Inflammatory macrophage treated with lipopolysaccharide for 4 hours (primary cell): Measurements from ENCODE around the gene MGST2.

Experiments
- DNase-seq: peaks from one replicate; pipeline ENCODE4 v3.0.0-alpha.2; 2020

MGST2 gene

DNA sequence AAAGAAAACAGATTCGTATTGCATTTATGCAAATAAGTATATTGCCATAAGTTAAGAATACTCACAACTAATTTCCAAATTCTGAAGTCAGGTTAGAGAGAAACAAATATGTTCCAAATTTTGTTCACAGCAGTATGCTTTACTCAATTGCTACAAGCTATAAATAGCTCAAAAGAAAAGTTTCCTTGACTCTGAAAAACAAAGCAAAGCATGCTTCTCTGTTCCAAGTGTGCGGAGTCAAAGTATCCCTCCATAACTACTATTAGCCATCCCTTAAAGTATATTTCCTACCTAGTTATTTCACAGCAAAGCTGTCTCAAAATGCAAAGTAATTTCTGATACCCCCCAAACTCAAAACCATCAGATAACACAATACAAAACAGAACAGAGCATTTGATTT, 47.3 kb downstream of the MGST2 start:
- DNase-seq = no peak

DNA sequence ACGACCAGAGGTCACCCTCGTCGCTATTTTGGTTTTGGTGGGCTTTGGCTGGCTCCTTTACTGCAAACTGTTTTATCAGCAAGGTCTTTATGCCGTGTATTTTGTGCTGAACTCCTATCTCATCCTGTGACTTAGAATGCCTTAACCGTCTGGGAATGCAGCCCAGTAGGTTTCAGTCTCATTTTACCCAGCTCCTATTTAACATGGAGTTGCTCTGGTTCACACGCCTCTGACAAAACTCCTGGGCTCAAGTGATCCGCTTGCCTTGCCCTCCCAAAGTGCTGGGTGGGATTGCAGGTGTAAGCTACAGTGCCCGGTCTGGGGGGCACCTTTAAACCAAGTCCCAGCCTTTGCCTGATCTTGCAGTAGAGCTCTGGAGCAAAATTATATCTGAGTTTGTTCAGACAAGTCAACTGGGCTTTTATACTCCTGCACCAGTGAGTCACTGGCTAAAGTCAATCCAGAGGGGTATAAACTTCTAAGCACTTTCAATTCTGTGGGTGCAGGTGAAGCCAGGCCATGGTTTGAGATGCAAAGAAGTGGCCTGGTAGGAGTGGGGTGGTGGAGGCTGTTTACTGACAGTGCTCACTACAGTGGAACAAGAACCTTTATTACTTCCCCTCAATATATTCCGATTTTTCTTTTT, 50.2 kb downstream of the MGST2 start:
- DNase-seq = no peak

DNA sequence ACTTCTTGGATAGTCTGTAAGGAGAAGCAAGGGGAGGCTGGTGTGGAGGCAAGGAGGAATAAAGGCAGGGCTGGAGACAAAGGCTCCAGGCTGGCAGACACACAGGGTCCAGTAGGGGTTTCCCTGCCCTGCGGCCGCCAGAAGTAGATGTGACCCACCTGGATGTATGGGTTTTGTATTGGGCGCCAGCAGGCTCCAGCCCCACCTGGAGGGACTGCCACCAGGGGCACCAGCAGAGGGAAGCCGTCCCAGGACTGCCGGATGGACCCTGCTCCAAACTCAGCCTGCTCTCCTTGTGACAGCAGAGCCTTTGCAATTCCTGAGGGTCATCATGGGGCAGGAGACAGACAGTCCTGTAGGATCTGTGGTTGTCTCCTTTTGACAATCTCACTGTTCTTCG, 52.7 kb downstream of the MGST2 start:
- no peak for DNase-seq

DNA sequence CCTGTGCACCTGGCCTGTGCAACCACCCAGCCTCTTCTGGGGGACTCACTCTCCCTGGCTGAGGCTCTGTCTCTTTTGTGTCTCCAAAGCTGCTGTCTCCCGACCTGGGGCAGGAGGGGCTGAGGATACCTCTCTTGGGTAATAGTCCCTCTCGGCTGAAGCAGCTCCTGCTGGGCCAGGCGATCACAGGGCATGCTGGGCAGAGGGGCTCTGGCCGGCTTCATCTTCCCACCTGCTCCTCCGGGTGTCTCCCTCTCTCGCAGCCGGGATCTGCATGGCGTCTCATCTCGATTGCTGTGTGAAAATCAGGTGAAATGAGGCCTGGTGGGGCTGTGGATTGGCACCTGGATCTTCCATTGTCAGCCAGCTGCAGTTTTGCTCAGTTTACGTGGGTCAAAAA, 53.2 kb downstream of the MGST2 start:
- DNase-seq = no peak

DNA sequence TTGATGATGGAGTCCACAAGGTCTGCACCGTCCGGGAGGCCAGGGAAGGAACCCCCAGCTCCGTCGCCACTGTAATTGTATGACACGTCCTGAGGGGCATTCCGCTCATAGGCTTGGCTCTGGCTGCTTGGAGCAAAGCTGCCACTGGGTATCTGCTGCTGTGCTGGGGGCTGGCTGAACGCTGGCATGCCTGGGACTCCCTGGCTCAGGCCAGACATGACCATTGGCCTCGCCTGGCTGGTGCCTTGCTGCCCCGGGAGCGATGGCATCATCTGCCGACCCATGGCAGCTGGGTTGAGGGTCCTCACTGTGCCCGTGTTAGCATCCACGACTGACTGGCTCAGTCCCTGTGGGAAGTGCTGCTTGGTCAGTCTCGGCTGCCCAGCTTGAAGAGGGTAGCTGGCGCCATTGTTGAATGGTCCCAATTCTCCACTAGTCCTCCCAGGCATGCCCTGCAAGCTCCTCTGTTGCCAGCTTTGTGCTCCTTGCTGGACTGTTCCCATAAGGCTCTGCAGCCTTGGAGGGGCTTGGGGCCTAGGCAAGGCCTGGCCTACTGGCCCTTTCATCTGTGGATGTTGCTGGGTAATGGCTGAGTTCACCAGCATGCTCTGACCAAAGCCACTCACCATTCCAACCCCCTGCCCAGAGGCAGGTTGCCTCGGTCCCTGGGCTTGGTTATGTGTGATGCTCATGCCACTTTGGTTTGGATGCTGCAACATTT, 53.9 kb downstream of the MGST2 start:
- DNase-seq = no peak

DNA sequence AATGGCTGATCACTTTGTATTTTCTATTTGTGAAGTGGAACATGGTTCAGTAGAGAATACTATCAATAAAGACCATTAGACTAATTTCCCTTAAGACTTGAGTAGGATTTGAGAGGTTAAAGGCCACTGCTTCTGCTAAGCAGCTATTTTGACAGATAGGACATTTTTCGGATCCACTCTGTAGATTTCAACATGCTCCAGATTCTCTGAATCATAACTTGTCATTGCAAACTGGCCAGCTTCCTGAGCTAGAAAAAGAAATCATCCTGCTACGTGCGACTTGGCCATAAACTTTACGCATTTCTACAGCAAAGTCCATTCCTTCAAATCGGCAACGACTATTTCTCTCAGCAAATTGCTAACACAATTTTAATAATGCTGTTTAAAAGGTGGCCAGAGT, 55.2 kb downstream of the MGST2 start:
- DNase-seq = no peak

DNA sequence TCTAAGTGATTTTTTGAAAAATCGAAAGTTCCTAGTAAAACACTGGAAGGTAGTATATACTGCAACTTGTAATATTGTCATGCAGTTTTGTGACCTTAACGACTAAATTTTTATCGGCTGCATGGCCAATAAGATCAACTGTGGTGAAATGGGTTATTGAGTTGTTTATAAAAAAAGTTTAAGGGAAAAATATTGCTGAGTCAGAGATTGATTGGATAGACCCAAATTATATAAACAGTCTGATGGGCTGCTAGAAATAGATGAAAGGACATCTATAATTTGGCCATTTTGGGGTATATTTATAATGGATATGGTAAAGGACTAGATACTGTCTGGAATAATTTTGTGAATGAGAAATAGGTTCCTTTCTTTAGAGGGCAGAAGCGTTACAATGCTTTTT, 56.2 kb downstream of the MGST2 start:
- DNase-seq = no peak

DNA sequence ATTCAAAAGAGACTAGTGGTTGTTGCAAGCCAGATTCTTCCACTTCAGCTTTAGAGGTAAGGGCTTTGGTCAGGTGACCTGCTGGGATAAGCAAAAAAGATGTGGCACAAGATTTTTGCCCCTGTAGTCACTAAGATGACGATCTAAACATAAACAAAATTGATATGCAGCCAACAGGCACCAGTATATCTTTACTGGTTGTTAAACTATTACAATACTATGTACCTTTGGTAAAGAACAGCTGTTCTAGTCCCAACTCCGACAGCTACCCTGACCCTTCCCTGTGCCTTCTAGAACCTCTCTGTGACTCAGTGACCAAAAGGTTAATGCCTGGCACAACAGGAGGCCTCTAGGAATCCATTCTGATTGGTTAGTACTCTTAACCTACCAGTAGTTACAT, 59.6 kb downstream of the MGST2 start:
- DNase-seq = no peak

DNA sequence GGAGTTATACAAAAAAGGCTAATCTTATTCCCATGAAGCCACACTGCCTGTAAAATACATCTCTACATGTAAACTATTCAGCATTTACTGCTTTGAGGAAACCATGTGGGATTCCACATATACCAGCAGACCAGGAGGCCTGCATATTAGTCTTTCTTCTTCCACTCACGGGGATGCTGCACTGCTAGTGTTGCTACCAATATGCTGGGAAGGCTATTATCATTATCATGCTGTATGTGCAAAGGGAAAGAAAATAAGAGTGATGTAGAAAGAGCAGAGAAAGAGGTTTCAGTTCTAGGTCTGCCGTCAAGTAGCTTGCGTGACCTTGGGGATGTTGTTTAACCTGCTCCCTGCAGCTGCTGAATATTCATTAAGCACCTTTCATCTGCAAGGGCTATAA, 61.0 kb downstream of the MGST2 start:
- DNase-seq = no peak

DNA sequence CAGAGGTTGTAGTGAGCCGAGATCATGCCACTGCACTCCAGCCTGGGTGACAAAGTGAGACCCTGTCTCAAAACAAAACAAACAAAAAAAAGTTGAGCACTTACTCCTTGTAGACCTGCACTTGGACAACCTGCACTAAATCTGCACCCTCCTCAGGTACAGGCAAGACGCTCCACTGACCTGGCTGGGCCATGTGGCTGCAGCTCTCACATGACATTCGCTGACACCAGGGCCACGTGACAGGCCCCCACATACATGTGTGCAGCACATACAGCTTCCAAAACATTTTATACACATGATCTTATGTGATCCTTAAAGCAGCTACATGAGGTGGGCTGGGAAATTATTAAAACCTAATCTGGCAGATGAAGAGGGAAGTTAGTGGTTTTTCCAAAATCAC, 62.5 kb downstream of the MGST2 start:
- no peak for DNase-seq

DNA sequence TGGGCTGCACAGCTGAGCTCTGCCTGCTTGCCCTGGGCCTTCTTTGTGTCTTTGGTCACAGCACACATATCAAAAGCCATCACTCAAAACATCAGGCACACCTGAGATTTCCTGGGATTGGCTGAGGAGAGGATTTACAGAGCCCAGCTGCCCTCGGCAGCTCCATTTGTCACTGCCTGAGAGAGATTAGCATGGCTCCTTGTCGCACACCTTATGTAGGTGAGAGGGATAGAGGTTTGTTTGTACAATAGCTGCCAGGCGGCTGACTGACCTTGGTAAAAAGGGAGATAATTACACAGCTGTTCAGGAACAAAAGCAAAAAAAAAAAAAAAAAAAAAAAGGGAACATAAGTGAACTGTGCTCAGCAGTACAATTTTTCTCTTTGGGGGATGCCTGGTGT, 63.2 kb downstream of the MGST2 start:
- no peak for DNase-seq

DNA sequence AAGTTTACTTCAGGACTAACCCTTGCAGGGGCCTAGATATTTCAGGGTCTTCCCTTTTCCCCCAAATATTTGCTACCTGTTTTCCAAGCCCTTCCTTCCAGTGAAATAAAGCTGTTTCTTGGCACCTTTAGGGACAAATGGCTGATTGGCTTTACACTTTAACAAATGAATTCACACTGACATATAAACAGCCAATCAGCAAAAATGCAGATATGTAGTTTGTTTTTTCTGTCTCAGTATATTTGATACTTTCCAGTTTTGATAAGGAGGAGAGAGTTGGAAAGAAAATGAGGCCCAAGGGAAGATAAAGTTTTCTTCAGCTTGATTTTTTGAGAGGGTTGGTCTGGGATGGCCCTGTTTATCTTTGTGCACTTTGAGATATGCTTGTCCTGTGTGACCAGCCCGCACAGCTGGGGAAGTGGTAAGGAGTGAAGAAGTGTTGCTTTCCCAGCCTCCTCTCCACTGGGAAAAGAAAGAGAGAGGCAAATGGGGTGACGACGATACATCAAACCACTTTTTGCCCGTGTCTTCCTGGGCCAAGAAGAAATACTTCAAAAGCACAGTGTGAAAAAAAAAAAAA, 67.5 kb downstream of the MGST2 start:
- DNase-seq = no peak

DNA sequence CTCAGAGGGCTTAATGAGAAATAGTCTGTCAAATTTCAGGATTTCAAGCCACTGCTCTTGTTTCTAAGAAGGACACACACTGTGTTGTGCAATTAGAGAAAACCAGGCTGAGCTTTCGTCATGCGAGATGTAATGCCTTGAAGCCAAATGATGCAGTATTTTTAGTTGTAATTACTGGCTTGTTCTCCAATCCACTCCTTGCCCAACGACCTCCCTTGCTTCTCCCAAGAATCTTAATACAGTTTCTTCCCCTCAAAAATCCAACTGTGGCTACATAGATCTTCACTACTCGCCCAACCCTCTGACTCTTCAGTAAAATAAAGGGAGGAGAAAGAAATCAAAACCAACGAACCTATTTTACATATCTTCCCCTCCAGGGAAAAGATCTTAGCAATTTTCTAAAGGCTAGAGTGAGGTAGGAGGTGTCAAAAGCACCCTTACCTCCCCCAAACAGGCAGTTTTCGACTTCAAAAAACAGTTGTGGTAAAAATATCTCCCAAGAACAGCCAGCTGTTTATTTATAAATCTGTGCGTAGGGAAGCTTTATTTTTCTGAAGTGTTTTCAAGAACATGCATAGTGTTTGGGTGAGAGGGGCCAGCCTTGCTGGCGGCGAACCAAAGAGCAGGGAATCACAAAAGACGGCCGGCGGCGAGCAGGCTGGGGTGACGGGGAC, 68.7 kb downstream of the MGST2 start:
- peak; percentile 96 for DNase-seq

DNA sequence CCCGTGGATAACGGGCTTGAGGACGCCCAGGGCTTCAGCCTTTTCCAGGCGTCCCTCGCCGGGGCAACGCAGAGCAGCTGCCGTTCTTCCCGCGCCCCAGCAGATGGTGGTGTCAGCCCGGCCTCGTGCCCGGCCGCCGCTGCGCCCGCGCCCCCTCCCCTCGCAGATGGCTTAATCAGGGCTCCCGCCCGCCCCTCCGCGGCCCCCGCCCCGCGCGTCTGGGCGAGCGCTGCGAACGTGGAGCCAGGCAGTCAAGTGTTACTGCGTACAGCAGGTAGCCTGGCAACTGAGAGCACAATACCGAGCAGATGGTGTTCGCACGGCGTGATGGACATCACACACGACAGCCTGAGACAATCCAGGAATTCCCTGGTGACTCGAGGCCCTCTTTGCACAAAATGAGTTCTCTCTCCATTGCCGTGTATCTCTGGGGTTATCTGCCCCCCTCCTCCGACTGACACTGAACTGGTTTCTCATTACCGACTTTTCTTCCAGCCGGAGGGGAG, 69.3 kb downstream of the MGST2 start:
- peak; percentile 71 for DNase-seq

DNA sequence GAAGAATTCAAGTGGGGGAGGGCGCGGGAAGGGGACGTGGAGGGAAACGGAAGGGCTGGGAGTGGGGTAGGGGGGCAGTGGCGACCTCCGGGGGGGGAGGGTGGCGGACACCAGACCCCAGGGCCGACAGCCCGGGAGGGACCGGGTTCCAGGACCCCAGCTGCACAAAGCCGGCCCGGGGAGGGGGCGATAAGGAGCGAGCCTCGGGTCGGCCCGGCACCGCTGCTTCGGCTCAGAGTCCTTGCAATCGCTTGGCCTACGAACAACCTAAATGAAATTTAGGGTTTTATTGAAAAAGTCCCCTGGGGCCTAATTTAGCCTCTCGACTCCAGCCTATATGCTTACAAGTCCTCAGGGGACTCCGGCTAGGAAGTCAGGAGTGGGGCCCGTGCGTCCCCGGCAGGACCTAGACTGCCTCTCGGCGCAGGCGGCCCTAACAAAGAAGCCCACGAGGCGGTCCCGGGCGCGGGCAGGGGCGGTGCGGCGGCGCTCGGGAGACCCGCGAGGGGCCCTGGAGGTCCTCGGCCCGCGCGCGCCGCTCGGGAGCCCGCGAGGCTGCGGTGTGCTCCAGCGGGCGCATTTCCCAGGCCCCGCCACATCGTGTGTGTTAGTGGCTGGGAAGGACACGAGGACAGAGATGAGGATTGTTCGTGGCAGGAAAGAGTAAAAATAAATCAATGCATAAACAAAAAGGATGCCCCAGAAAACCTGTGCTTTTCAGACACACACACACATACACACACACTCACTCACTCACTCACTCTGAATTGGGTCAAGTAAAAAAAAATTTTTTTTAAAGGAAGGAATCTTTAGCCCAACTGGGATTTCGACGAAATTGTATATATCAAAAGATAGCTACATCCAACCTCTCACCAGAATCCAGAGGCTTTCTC, 70.0 kb downstream of the MGST2 start:
- no peak for DNase-seq

DNA sequence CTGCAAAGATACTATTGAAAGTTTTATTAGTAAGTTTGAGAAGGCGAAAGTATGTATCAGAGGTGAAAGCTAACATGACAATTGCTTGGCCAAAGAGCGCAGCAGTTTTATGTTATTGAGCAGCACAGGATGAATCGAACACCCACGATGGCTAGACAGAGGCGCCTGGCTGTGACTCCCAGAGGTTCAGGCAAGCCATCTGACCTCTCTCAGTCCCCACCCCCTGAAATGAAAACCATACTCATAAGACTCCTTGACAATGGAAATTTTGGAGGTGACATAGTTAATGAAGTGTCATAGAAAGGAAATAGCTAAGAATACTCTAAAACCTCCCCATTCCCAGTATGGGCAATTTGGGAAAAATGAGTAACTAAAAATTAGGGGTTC, 70.6 kb downstream of the MGST2 start:
- peak; percentile 31 for DNase-seq

DNA sequence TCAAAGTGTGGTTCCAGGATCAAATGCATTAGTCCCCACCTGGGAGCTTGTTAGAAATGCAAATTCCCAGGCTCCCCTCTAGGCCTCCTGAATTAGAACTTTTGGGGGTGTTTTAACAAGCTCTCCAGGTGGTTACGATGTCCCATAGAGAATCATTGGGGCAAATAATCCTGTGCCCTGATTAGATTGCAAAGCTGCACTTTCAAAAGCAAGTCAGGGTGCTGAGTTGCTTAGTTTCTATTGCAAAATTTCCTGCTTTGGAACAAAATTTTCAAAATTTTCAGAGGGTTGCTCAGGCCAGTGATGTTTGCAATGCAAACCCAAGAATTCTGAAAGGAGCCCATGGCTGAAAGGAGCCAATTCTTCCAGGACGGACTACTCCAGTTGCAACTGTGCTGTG, 71.0 kb downstream of the MGST2 start:
- peak; percentile 51 for DNase-seq

DNA sequence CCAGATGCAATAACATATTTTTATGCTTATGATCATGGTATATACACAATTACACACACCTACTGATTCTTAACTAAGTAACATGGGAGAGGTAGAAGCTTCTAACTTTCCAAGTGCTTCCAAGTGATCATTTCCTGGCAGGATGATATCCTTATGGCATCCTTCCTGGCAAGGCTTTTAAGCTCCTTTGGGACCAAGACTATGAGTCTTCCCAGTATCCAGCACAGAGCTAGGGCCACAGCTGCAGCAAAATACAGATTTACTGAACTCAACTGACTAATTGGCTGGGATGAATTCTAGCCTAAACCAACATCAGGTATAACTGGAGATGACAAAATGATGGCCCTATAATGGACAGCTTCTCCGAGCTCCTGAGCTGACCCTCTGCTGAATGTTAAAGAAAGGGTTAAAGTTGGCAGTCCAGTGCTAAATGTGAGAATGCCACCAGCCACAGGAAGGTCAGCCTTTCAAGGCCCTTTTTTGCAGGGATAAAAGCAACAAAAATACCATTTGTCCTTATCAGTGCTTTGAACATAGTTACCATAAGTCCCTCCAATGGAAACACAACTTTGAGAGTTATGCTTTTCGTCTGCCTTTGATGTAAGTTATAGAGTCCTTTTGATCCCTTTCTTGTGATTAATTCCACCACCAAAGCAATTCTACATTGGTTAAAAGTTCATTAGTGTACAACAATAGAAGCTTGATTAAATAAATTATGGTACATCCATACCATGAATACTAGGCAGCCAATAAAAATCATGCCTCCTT, 73.4 kb downstream of the MGST2 start:
- DNase-seq = no peak

DNA sequence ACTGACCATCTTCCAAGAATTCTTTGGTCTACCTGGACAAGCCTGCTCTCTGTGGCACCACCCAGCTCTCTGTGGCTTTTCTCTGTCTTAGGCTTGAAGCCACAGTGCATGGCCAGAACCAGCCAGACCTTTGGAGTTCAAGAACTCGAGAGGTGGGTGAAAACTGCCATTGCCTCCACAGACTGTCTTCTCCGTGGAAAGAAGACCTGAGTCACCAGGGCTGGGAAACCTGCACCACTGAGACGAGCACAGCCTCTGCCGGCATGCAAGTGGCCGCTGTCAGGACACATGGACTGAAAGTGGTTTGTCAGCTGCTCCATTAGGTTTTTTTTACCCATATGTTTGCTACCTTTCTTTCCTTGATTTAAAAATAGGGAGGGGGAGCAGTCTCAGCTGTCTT, 74.5 kb downstream of the MGST2 start:
- no peak for DNase-seq

DNA sequence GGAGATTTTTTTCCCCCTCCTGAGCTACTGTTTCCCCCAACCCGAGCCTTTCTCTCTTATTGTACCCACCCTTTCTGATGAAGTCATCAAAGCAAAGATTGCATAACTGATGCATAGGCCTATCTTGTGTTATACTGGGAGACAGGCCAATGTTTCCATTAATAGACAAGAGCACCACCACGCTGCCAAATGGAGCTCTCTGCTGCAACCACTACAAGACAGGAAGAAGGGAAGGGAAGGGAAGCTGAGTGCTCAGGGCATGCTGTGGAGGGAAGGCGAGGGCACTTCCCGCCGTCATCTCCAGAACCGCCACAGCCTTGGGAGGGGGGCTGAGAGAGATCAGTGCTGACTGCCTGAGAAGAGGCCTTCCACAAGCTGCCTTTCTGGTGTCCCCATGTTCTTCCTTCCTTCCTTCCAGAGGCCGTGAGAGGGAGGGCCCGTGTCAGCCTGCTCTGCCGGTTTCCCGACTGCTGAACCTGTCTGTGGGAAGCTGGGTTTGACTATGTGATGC, 75.0 kb downstream of the MGST2 start:
- peak; percentile 85 for DNase-seq

DNA sequence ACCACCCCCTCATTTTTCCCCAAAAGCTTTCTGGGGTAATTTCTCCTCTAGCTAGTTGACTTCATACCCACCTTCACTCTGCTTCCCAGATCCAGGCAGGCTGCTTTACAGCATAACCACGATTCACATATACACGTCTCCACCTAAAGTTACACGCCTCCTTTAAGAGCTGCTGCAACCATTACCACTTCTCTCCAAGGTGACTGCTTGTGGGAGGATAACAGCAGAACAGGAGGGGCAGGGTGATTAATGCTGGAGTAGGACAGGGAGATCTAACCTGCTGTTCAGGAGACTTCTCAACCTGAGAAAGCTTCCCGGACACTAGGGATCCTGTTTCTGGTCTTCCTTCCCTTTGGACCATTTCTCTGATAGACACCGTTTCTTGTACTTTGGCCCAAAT, 77.4 kb downstream of the MGST2 start:
- no peak for DNase-seq

DNA sequence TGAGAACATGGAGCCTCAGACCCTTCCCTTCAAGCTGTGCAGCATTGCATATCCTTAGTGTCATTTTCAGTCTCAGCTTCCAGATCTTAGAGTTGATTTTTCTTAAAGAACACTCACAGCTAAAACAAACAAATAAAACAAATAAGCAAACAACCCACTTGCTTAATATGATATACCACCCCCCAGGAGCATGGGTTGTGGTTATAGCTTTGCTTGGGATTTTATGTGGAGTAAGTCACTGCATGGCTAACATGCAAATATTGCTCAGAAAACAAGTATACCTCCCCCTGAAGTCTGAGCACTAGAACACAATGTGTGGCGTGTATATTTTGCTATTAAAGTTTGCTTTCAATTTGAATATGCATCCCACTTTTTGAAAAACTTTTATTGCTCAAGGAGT, 78.6 kb downstream of the MGST2 start:
- no peak for DNase-seq
